GM11168 (cell line): ENCODE data around the gene EPS8L3.

ENCODE experiments used
- in situ Hi-C: fragments of 300-500 bp; cut with MboI; formaldehyde crosslinking; loops from one replicate; pipeline ENCODE4 v1.12.0; 2022; ENCODE audit warnings: low sequenced_read_pairs; ENCODE audit not compliant: unreplicated experiment

EPS8L3 gene

GRCh38 chr1:109781806-109782205, 18.1 kb upstream of the EPS8L3 start:
- in situ Hi-C loops = no loop called here

- in situ Hi-C loops = no loop called here
Measured at GRCh38 chr1:109780982-109781381, 17.3 kb upstream of the EPS8L3 start.

GRCh38 chr1:109777980-109778625, 14.4 kb upstream of the EPS8L3 start:
- in situ Hi-C loops = loop anchor here (10.0 kb wide), 1 partner anchor 233 kb away; the partner anchor contains the start of gene GNAI3

GRCh38 chr1:109777436-109777835, 13.7 kb upstream of the EPS8L3 start:
- in situ Hi-C loops = loop anchor here (10.0 kb wide), 1 partner anchor 233 kb away; the partner anchor contains the start of gene GNAI3

GRCh38 chr1:109776911-109777310, 13.2 kb upstream of the EPS8L3 start:
- in situ Hi-C loops = loop anchor here (10.0 kb wide), 1 partner anchor 232 kb away; the partner anchor contains the start of gene GNAI3

- in situ Hi-C loops = loop anchor here (10.0 kb wide), 1 partner anchor 232 kb away; the partner anchor contains the start of gene GNAI3
Measured at GRCh38 chr1:109776206-109776835, 12.6 kb upstream of the EPS8L3 start.

- in situ Hi-C loops = loop anchor here (10.0 kb wide), 1 partner anchor 231 kb away; the partner anchor contains the start of gene GNAI3
Measured at GRCh38 chr1:109775398-109775797, 11.7 kb upstream of the EPS8L3 start.

- in situ Hi-C loops = loop anchor here (5.0 to 10.0 kb wide), 3 partner anchors 132 to 229 kb away; partner anchors contain the start of gene GNAI3
Measured at GRCh38 chr1:109773900-109774485, 10.3 kb upstream of the EPS8L3 start.

- in situ Hi-C loops = loop anchor here (5.0 to 10.0 kb wide), 3 partner anchors 131 to 229 kb away; partner anchors contain the start of gene GNAI3
Measured at GRCh38 chr1:109773203-109773899, 9.6 kb upstream of the EPS8L3 start.

GRCh38 chr1:109772658-109773202, 9.0 kb upstream of the EPS8L3 start:
- in situ Hi-C loops = loop anchor here (5.0 to 10.0 kb wide), 3 partner anchors 130 to 228 kb away; partner anchors contain the start of gene GNAI3

GRCh38 chr1:109771712-109772657, 8.3 kb upstream of the EPS8L3 start:
- in situ Hi-C loops = loop anchor here (5.0 to 10.0 kb wide), 3 partner anchors 130 to 227 kb away; partner anchors contain the start of gene GNAI3

- in situ Hi-C loops = loop anchor here (5.0 to 10.0 kb wide), 3 partner anchors 128 to 226 kb away; partner anchors contain the start of gene GNAI3
Measured at GRCh38 chr1:109770331-109771095, 6.8 kb upstream of the EPS8L3 start.

- in situ Hi-C loops = loop anchor here (5.0 to 10.0 kb wide), 3 partner anchors 127 to 225 kb away; partner anchors contain the start of gene GNAI3
Measured at GRCh38 chr1:109769330-109770078, 5.8 kb upstream of the EPS8L3 start.

GRCh38 chr1:109768820-109769219, 5.1 kb upstream of the EPS8L3 start:
- in situ Hi-C loops = no loop called here

GRCh38 chr1:109768335-109768650, 4.6 kb upstream of the EPS8L3 start:
- in situ Hi-C loops = no loop called here

- in situ Hi-C loops = no loop called here
Measured at GRCh38 chr1:109767637-109768334, 4.1 kb upstream of the EPS8L3 start.
